Vagina (tissue), 2 donors: ENCODE results near the gene PRPF6. TPM values are rescaled to one million over a fixed set of nuclear protein-coding genes. Genes with fewer than 3 reads are reported as not detected.
"Not testable (repeated sequence)": the region's sequence is repeated elsewhere in the genome, so short reads cannot be mapped to it uniquely, and the experiment has no call there.

Experiments
- DNase-seq, 2 donors: peaks; one replicate each; pipeline ENCODE4 v3.0.0-alpha.2; 2017; ENCODE audit errors: extremely low spot score in 2 of 2
- H3K27ac ChIP-seq: fragments of 200-600 bp; sonication (generic); one replicate; pipeline ENCODE4 v1.5.1; 2019
- H3K27me3 ChIP-seq: fragments of 200-600 bp; sonication (generic); one replicate; pipeline ENCODE4 v1.5.1; 2019
- H3K36me3 ChIP-seq, 2 donors: fragments of 200-600 bp; sonication (generic); one replicate each; pipeline ENCODE4 v1.5.1; 2017 to 2019
- H3K4me1 ChIP-seq: fragments of 200-600 bp; sonication (generic); one replicate; pipeline ENCODE4 v1.5.1; 2019
- H3K4me3 ChIP-seq, 2 donors: fragments of 200-600 bp; sonication (generic); 1 replicate in 1 of 2; 2 replicates in 1 of 2; pipeline ENCODE4 v1.5.1; 2016 to 2019
- H3K9me3 ChIP-seq: fragments of 200-600 bp; sonication (generic); one replicate; pipeline ENCODE4 v1.5.1; 2019
- POLR2A ChIP-seq, 2 donors: fragments of 450-650 bp; IDR thresholded peaks; one replicate each; pipeline ENCODE4 v1.6.1; 2017; ENCODE audit warnings: antibody characterized with exemption in 2 of 2, mild to moderate bottlenecking in 2 of 2, moderate library complexity in 2 of 2
- POLR2AphosphoS5 ChIP-seq, 2 donors: sonication (generic); formaldehyde crosslinking; IDR thresholded peaks; one replicate each; pipeline ENCODE4 v1.9.0; 2017; ENCODE audit warnings: antibody characterized with exemption in 2 of 2, mild to moderate bottlenecking in 2 of 2, low read depth in 1 of 2; ENCODE audit not compliant: insufficient read depth in 1 of 2
- intact Hi-C: fragments of 100-400 bp; cut with DNase I; formaldehyde crosslinking; loops from one replicate; pipeline ENCODE4 v1.15.1; 2023
- total RNA-seq: library from RNA; depleted of rRNA; stranded (reverse); fragments of >200 nt; gene quantifications from one replicate; pipeline ENCODE4 v1.2.3, GENCODE V29; 2016
- TF ChIP-seq, protein P1 (sequence below), 3 experiments: fragments of 450-650 bp in 2 of 3; fragments of 200-600 bp in 1 of 3; sonication (generic) in 1 of 3; IDR thresholded peaks; one replicate each; pipeline ENCODE4 v1.5.1; 2017 to 2019; ENCODE audit warnings: antibody characterized with exemption in 3 of 3, mild to moderate bottlenecking in 2 of 3, moderate library complexity in 2 of 3

Gene PRPF6
- total RNA-seq, 1 donor from 2014 or later = 50.6 TPM

DNA sequence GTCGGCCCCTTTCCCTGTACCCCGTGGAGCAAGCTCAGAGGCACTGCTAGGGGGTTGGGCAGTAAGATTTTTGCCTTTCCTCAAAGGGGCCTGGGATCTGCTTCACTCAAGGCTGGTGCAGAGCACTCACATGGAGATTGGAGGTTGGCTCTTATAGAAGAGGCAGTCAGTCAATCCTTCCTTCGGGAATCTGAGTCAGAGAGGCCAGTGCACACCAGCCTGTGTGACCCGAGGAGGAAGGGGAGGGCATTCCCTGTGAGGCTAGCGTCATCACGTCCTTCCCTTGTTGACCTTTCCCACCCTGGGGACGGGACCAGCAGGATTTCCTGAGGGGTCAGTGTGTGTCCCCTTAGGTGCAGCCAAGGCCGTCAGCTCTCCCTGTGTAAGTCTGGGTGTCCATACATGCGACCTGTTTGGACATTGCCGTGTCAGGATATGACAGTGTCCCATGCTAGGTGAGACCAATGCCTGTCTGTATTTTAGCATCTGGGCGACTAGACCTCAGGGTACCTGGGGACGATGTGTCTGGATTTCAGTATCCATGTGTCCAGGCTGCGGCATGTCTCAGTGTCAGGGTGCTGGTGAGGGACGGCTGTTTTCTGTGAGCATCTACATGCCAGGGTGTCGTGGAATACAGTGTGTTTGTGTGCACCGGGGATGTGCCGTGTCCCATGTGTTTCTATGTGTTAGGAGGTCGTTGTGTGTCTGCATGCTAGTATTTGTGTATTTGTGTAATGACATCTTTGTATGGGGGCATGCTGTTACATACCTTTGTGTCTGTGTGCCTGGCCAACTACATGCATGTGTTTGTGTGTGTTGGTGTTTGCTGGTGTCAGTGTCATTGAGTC lies 8.4 kb upstream of the PRPF6 start:
- Histone ChIP-seq H3K27me3 (no peaks in the 10 kb centered on the region), H3K4me1 (peaks cover 40% of the 10 kb centered on the region), H3K9me3 (no peaks in the 10 kb centered on the region), H3K36me3 (peaks cover 0 to 3% of the 10 kb centered on the region in 2 donors), H3K27ac (no peak overlapping the region), H3K4me3 (no peak overlapping the region)
- TF ChIP-seq, protein P1, sequence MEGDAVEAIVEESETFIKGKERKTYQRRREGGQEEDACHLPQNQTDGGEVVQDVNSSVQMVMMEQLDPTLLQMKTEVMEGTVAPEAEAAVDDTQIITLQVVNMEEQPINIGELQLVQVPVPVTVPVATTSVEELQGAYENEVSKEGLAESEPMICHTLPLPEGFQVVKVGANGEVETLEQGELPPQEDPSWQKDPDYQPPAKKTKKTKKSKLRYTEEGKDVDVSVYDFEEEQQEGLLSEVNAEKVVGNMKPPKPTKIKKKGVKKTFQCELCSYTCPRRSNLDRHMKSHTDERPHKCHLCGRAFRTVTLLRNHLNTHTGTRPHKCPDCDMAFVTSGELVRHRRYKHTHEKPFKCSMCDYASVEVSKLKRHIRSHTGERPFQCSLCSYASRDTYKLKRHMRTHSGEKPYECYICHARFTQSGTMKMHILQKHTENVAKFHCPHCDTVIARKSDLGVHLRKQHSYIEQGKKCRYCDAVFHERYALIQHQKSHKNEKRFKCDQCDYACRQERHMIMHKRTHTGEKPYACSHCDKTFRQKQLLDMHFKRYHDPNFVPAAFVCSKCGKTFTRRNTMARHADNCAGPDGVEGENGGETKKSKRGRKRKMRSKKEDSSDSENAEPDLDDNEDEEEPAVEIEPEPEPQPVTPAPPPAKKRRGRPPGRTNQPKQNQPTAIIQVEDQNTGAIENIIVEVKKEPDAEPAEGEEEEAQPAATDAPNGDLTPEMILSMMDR (IDR thresholded peaks at IDR 0.05) = no peak
- TF ChIP-seq POLR2A (IDR thresholded peaks at IDR 0.05) = no peak
- no peak for TF ChIP-seq POLR2AphosphoS5 (IDR thresholded peaks at IDR 0.05; ENCODE audit: insufficient read depth in 1 of 2, low read depth in 1 of 2)
- intact Hi-C loops = no loop called here
- peak in 1 of 2 donors; percentile 85 for DNase-seq

DNA sequence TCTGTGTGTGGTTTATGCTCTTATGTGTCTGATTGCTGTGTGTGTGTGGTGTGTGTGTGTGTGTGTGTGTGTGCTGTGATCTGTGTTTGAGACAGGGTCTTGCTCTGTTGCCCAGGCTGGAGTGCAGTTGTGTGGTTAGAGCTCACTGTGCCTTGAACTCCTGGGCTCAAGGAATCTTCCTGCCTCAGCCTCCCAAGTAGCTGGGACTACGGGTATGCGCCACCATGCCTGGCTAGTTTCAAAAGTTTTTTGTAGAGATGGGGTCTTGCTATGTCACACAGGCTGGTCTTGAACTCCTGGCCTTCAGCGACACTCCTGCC lies 7.8 kb upstream of the PRPF6 start:
- intact Hi-C loops = no loop called here
- DNase-seq = no peak
- TF ChIP-seq, protein P1 (IDR thresholded peaks at IDR 0.05) = no peak
- no peak for TF ChIP-seq POLR2AphosphoS5 (IDR thresholded peaks at IDR 0.05; ENCODE audit: insufficient read depth in 1 of 2, low read depth in 1 of 2)
- no peak for TF ChIP-seq POLR2A (IDR thresholded peaks at IDR 0.05)

DNA sequence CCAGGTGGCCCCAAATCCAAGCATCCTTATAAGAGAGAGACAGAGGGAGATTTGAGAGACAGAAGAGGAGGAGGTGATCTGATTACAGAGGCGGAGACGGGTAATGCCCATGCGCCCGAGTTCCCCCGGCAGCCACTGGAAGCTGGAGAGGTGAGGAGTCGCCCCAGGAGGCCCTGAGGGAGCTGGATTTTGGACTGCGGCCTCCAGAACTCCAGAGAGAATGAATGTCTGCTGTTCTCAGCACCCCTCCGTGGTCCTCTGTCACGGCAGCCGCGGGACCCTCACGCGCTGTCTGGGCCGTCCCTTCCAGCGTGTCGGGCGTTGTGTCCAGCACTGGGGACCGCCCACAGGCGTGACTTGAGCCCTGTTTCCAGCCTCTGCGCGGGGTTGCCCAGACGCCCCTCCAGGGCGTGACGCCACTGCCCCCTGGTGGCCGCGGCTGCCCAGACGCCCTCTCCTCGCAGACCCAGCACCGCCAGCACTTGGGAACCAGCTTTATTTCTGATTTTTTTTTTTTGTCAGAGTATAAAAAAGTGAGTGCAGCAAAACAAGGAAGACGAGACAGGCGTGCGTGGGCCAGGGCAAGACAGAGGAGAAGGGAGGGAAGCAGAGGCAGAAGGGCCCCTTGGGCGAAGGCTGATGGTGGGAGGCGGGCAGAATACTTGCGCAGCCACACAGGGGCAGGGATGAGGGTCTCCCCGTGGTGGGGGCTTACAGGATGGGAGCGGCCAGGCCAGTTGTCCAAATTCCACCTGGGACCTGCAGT lies 7.1 kb upstream of the PRPF6 start:
- peak in 1 of 2 donors; percentile 83 for DNase-seq
- TF ChIP-seq, protein P1 (IDR thresholded peaks at IDR 0.05) = peak; percentile 93 to 97 (median 95)
- TF ChIP-seq POLR2A (IDR thresholded peaks at IDR 0.05) = no peak
- peak; percentile 39 to 48 for TF ChIP-seq POLR2AphosphoS5 (IDR thresholded peaks at IDR 0.05; ENCODE audit: insufficient read depth in 1 of 2, low read depth in 1 of 2)
- no peaks in the 10 kb centered on the region for H3K36me3 ChIP-seq
- H3K27me3 ChIP-seq = no peaks in the 10 kb centered on the region
- H3K4me3 ChIP-seq = peak overlapping the region in 1 of 2 donors; percentile 29
- H3K4me1 ChIP-seq = peaks cover 42% of the 10 kb centered on the region
- H3K27ac ChIP-seq = peak overlapping the region; percentile 49
- intact Hi-C loops = loop anchor here (2.0 kb wide), 1 partner anchor 437 kb away; the partner anchor contains the start of gene PTK6
- H3K9me3 ChIP-seq = no peaks in the 10 kb centered on the region

More for the DNA sequence above, 7.8 kb upstream of the PRPF6 start:
- Histone ChIP-seq H3K9me3 (no peaks in the 10 kb centered on the region), H3K27ac (peak overlapping the region; percentile 49), H3K36me3 (no peaks in the 10 kb centered on the region), H3K4me1 (peaks cover 42% of the 10 kb centered on the region), H3K27me3 (no peaks in the 10 kb centered on the region), H3K4me3 (no peak overlapping the region)

- Histone ChIP-seq H3K9me3 (no peaks in the 10 kb centered on the region), H3K4me3 (no peak overlapping the region), H3K27ac (no peak overlapping the region), H3K36me3 (no peaks in the 10 kb centered on the region), H3K4me1 (peaks cover 43% of the 10 kb centered on the region), H3K27me3 (no peaks in the 10 kb centered on the region)
- TF ChIP-seq, protein P1 (IDR thresholded peaks at IDR 0.05) = no peak
- TF ChIP-seq POLR2AphosphoS5 (IDR thresholded peaks at IDR 0.05; ENCODE audit: insufficient read depth in 1 of 2, low read depth in 1 of 2) = no peak
- no peak for TF ChIP-seq POLR2A (IDR thresholded peaks at IDR 0.05)
- intact Hi-C loops = loop anchor here (2.0 kb wide), 1 partner anchor 438 kb away; the partner anchor contains the start of gene PTK6
- DNase-seq = no peak
These were observed 6.3 kb upstream of the PRPF6 start for GRCh38 chr20:63974402-63975200.

- H3K4me3 ChIP-seq, H3K9me3 ChIP-seq, H3K27me3 ChIP-seq, intact Hi-C loops, H3K27ac ChIP-seq, H3K36me3 ChIP-seq, DNase-seq: not testable (repeated sequence)
- peaks cover 50% of the 10 kb centered on the region for H3K4me1 ChIP-seq
These were observed 4.4 kb upstream of the PRPF6 start for GRCh38 chr20:63976511-63976910.
